ENCODE results near the gene HTD2. TPM values are rescaled to one million over a fixed set of nuclear protein-coding genes. Genes with fewer than 3 reads are reported as not detected.
A peak's percentile ranks its signal among the peaks of the same experiment; 100 is the strongest.

HTD2 gene
- total RNA-seq, 1 donor from 2014 or later: 7.7 TPM

DNA sequence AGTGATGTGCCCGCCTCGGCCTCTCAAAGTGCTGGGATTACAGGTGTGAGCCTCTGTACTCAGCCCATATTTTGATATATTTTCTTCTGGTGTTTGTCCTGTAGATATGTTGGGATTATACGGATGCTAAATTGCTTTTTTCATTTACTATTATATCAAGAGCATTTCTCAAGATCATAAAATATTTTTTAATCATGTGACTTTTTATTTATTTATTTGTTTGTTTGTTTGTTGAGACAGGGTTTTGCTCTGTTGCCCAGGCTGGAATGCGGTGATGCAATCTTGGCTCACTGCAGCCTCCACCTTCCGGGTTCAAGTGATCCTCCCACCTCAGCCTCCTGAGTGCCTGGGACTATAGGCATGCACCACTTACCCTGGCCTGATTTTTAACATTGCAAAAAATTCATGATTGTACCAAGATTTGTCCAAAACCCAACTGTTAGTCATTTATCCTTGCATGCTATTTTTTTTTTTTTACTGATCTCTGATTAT, 23.6 kb downstream of the HTD2 start:
- no peaks in the 10 kb centered on the region for H4K20me1 ChIP-seq (ENCODE audit: insufficient read depth, low read length)
- Mint-ChIP-seq H3K36me3 (ENCODE audit: low read depth, unreplicated experiment) (no peaks in the 10 kb centered on the region), H3K27me3 (ENCODE audit: low read depth, unreplicated experiment) (peaks cover 5% of the 10 kb centered on the region), H3K9me3 (ENCODE audit: unreplicated experiment) (no peaks in the 10 kb centered on the region), H3K4me1 (ENCODE audit: low read depth, unreplicated experiment) (peaks cover 14% of the 10 kb centered on the region), H3K4me3 (ENCODE audit: unreplicated experiment) (no peak overlapping the region), H3K27ac (ENCODE audit: unreplicated experiment) (no peak overlapping the region)
- no peak overlapping the region for H3K9ac ChIP-seq (ENCODE audit: low read length)
- no peaks in the 10 kb centered on the region for H3K36me3 ChIP-seq (ENCODE audit: insufficient read depth, low read length)
- H3K4me2 ChIP-seq (ENCODE audit: low read length): no peak overlapping the region
- no peak overlapping the region for H3K27ac ChIP-seq (ENCODE audit: low read depth, low read length)
- H3K4me3 ChIP-seq (ENCODE audit: insufficient read depth, low read depth, low read length): no peak overlapping the region
- H3K27me3 ChIP-seq (ENCODE audit: insufficient read depth, low read length): no peaks in the 10 kb centered on the region
- FAIRE-seq (no peak), DNase-seq (ENCODE audit: low read depth) (no peak)
- no peaks in the 10 kb centered on the region for H3K9me3 ChIP-seq (ENCODE audit: insufficient read depth, low read depth, low read length)
- peaks cover 18% of the 10 kb centered on the region for H3K79me2 ChIP-seq (ENCODE audit: insufficient read depth, low read length)
- peaks cover 16% of the 10 kb centered on the region for H3K4me1 ChIP-seq (ENCODE audit: insufficient read depth, low read length)
- no peak for TF ChIP-seq EZH2 (IDR thresholded peaks at IDR 0.05; ENCODE audit: insufficient read depth, low read length)
- TF ChIP-seq, protein P1, sequence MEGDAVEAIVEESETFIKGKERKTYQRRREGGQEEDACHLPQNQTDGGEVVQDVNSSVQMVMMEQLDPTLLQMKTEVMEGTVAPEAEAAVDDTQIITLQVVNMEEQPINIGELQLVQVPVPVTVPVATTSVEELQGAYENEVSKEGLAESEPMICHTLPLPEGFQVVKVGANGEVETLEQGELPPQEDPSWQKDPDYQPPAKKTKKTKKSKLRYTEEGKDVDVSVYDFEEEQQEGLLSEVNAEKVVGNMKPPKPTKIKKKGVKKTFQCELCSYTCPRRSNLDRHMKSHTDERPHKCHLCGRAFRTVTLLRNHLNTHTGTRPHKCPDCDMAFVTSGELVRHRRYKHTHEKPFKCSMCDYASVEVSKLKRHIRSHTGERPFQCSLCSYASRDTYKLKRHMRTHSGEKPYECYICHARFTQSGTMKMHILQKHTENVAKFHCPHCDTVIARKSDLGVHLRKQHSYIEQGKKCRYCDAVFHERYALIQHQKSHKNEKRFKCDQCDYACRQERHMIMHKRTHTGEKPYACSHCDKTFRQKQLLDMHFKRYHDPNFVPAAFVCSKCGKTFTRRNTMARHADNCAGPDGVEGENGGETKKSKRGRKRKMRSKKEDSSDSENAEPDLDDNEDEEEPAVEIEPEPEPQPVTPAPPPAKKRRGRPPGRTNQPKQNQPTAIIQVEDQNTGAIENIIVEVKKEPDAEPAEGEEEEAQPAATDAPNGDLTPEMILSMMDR (IDR thresholded peaks at IDR 0.05; ENCODE audit: insufficient read depth, low read depth, low read length): no peak
- H2AFZ ChIP-seq (ENCODE audit: low read depth, low read length): no peak overlapping the region

GRCh38 chr3:58331593-58332152, 25.4 kb downstream of the HTD2 start:
- Histone ChIP-seq H3K4me3 (ENCODE audit: insufficient read depth, low read depth, low read length) (no peak overlapping the region), H2AFZ (ENCODE audit: low read depth, low read length) (no peak overlapping the region), H3K4me2 (ENCODE audit: low read length) (no peak overlapping the region), H3K9me3 (ENCODE audit: insufficient read depth, low read depth, low read length) (no peaks in the 10 kb centered on the region), H3K27ac (ENCODE audit: low read depth, low read length) (no peak overlapping the region), H3K79me2 (ENCODE audit: insufficient read depth, low read length) (peaks cover 23% of the 10 kb centered on the region), H3K9ac (ENCODE audit: low read length) (no peak overlapping the region), H3K36me3 (ENCODE audit: insufficient read depth, low read length) (no peaks in the 10 kb centered on the region), H3K4me1 (ENCODE audit: insufficient read depth, low read length) (peaks cover 24% of the 10 kb centered on the region), H4K20me1 (ENCODE audit: insufficient read depth, low read length) (peaks cover 5% of the 10 kb centered on the region), H3K27me3 (ENCODE audit: insufficient read depth, low read length) (no peaks in the 10 kb centered on the region)
- Mint-ChIP-seq H3K9me3 (ENCODE audit: unreplicated experiment) (no peaks in the 10 kb centered on the region), H3K27me3 (ENCODE audit: low read depth, unreplicated experiment) (peaks cover 5% of the 10 kb centered on the region), H3K27ac (ENCODE audit: unreplicated experiment) (peak overlapping the region; percentile 51), H3K4me3 (ENCODE audit: unreplicated experiment) (peak overlapping the region; percentile 41), H3K36me3 (ENCODE audit: low read depth, unreplicated experiment) (no peaks in the 10 kb centered on the region), H3K4me1 (ENCODE audit: low read depth, unreplicated experiment) (peaks cover 18% of the 10 kb centered on the region)
- DNase-seq (ENCODE audit: low read depth): no peak
- TF ChIP-seq EZH2 (IDR thresholded peaks at IDR 0.05; ENCODE audit: insufficient read depth, low read length): no peak
- TF ChIP-seq, protein P1 (IDR thresholded peaks at IDR 0.05; ENCODE audit: insufficient read depth, low read depth, low read length): no peak
- no peak for FAIRE-seq

- FAIRE-seq (no peak), DNase-seq (ENCODE audit: low read depth) (peak; percentile 58)
- Histone ChIP-seq H3K4me1 (ENCODE audit: insufficient read depth, low read length) (peaks cover 24% of the 10 kb centered on the region), H3K9me3 (ENCODE audit: insufficient read depth, low read depth, low read length) (no peaks in the 10 kb centered on the region), H4K20me1 (ENCODE audit: insufficient read depth, low read length) (peaks cover 5% of the 10 kb centered on the region), H3K79me2 (ENCODE audit: insufficient read depth, low read length) (peaks cover 33% of the 10 kb centered on the region), H3K36me3 (ENCODE audit: insufficient read depth, low read length) (no peaks in the 10 kb centered on the region), H3K4me3 (ENCODE audit: insufficient read depth, low read depth, low read length) (peak within 1 kb of the TSS; percentile 79), H3K9ac (ENCODE audit: low read length) (peak within 1 kb of the TSS; percentile 87), H3K27ac (ENCODE audit: low read depth, low read length) (peak within 1 kb of the TSS; percentile 54), H3K4me2 (ENCODE audit: low read length) (peak within 1 kb of the TSS; percentile 97), H2AFZ (ENCODE audit: low read depth, low read length) (peak within 1 kb of the TSS; percentile 95), H3K27me3 (ENCODE audit: insufficient read depth, low read length) (no peaks in the 10 kb centered on the region)
- Mint-ChIP-seq H3K27ac (ENCODE audit: unreplicated experiment) (peak within 1 kb of the TSS; percentile 51), H3K4me1 (ENCODE audit: low read depth, unreplicated experiment) (peaks cover 18% of the 10 kb centered on the region), H3K9me3 (ENCODE audit: unreplicated experiment) (no peaks in the 10 kb centered on the region), H3K27me3 (ENCODE audit: low read depth, unreplicated experiment) (peaks cover 5% of the 10 kb centered on the region), H3K4me3 (ENCODE audit: unreplicated experiment) (peak within 1 kb of the TSS; percentile 99), H3K36me3 (ENCODE audit: low read depth, unreplicated experiment) (no peaks in the 10 kb centered on the region)
- TF ChIP-seq EZH2 (IDR thresholded peaks at IDR 0.05; ENCODE audit: insufficient read depth, low read length): no peak
- TF ChIP-seq, protein P1 (IDR thresholded peaks at IDR 0.05; ENCODE audit: insufficient read depth, low read depth, low read length): no peak
Observed at GRCh38 chr3:58332575-58333188, 26.4 kb downstream of the HTD2 start, which contains the start of gene PXK. TSS of gene PXK (plus strand) at chr3:58332892. CDS start at chr3:58332989, 97 bp downstream.

Measured in astrocyte (in vitro differentiated cells and primary cell).